Skeletal muscle satellite cell (primary cell): ENCODE data around the gene ADAMTS4.

Experiments used
- H3K27me3 ChIP-seq: 2 replicates; pipeline ENCODE4 v1.7.0; 2013; ENCODE audit warnings: low read length; ENCODE audit not compliant: control insufficient read depth, insufficient read depth
- H3K36me3 ChIP-seq: 2 replicates; pipeline ENCODE4 v1.7.0; 2013; ENCODE audit warnings: mild to moderate bottlenecking, control low read depth, low read length; ENCODE audit not compliant: insufficient read depth
- H3K4me1 ChIP-seq: 2 replicates; pipeline ENCODE4 v1.7.0; 2013; ENCODE audit warnings: low read length; ENCODE audit not compliant: control insufficient read depth, insufficient read depth
- H3K4me2 ChIP-seq: 2 replicates; pipeline ENCODE4 v1.7.0; 2013; ENCODE audit warnings: mild to moderate bottlenecking, low read length
- H3K4me3 ChIP-seq: 2 replicates; pipeline ENCODE4 v1.7.0; 2013; ENCODE audit warnings: low read length
- H3K9ac ChIP-seq: 2 replicates; pipeline ENCODE4 v1.7.0; 2013; ENCODE audit warnings: mild to moderate bottlenecking, low read depth, low read length, moderate library complexity
- H3K9me3 ChIP-seq: replicated peaks from 2 replicates; pipeline ENCODE4 v1.7.0; 2013; ENCODE audit warnings: mild to moderate bottlenecking, control low read depth, low read length

The ADAMTS4 gene

GRCh38 chr1:161175771-161176453, 22.9 kb downstream of the ADAMTS4 start:
- H3K9me3 ChIP-seq = no peaks in the 10 kb centered on the region
- H3K4me1 ChIP-seq = peaks cover 31% of the 10 kb centered on the region
- peaks cover 30% of the 10 kb centered on the region for H3K36me3 ChIP-seq
- peak overlapping the region; percentile 96 for H3K9ac ChIP-seq
- H3K4me2 ChIP-seq = peak overlapping the region; percentile 95
- no peaks in the 10 kb centered on the region for H3K27me3 ChIP-seq
- peak overlapping the region; percentile 99 for H3K4me3 ChIP-seq

GRCh38 chr1:161174911-161175310, 23.9 kb downstream of the ADAMTS4 start:
- Histone ChIP-seq H3K9me3 (no peaks in the 10 kb centered on the region), H3K36me3 (peaks cover 37% of the 10 kb centered on the region), H3K9ac (no peak overlapping the region), H3K4me2 (no peak overlapping the region), H3K27me3 (no peaks in the 10 kb centered on the region), H3K4me1 (peaks cover 31% of the 10 kb centered on the region), H3K4me3 (no peak overlapping the region)

GRCh38 chr1:161173711-161174110, 25.1 kb downstream of the ADAMTS4 start:
- H3K4me1 ChIP-seq = peaks cover 31% of the 10 kb centered on the region
- peak overlapping the region; percentile 32 for H3K4me2 ChIP-seq
- no peaks in the 10 kb centered on the region for H3K27me3 ChIP-seq
- H3K9me3 ChIP-seq = no peaks in the 10 kb centered on the region
- no peak overlapping the region for H3K4me3 ChIP-seq
- H3K36me3 ChIP-seq = peaks cover 43% of the 10 kb centered on the region
- peak overlapping the region; percentile 66 for H3K9ac ChIP-seq

- H3K9ac ChIP-seq = peak overlapping the region; percentile 66
- H3K36me3 ChIP-seq = peaks cover 43% of the 10 kb centered on the region
- H3K9me3 ChIP-seq = no peaks in the 10 kb centered on the region
- H3K4me1 ChIP-seq = peaks cover 30% of the 10 kb centered on the region
- H3K4me2 ChIP-seq = peak overlapping the region; percentile 32
- no peaks in the 10 kb centered on the region for H3K27me3 ChIP-seq
- H3K4me3 ChIP-seq = no peak overlapping the region
These were observed 26.0 kb downstream of the ADAMTS4 start for GRCh38 chr1:161172776-161173376.

- no peaks in the 10 kb centered on the region for H3K9me3 ChIP-seq
- no peak overlapping the region for H3K4me3 ChIP-seq
- peaks cover 43% of the 10 kb centered on the region for H3K36me3 ChIP-seq
- no peaks in the 10 kb centered on the region for H3K27me3 ChIP-seq
- H3K9ac ChIP-seq = peak overlapping the region; percentile 61
- H3K4me1 ChIP-seq = peaks cover 25% of the 10 kb centered on the region
- peak overlapping the region; percentile 16 for H3K4me2 ChIP-seq
These were observed 26.5 kb downstream of the ADAMTS4 start for GRCh38 chr1:161172349-161172748.

GRCh38 chr1:161171696-161172095, 27.2 kb downstream of the ADAMTS4 start:
- no peaks in the 10 kb centered on the region for H3K27me3 ChIP-seq
- H3K9ac ChIP-seq = peak overlapping the region; percentile 61
- no peak overlapping the region for H3K4me2 ChIP-seq
- H3K36me3 ChIP-seq = peaks cover 43% of the 10 kb centered on the region
- no peak overlapping the region for H3K4me3 ChIP-seq
- peaks cover 29% of the 10 kb centered on the region for H3K4me1 ChIP-seq
- no peaks in the 10 kb centered on the region for H3K9me3 ChIP-seq

- peaks cover 43% of the 10 kb centered on the region for H3K36me3 ChIP-seq
- peaks cover 24% of the 10 kb centered on the region for H3K4me1 ChIP-seq
These were observed 27.7 kb downstream of the ADAMTS4 start for GRCh38 chr1:161171191-161171590.

GRCh38 chr1:161168906-161169305, 29.9 kb downstream of the ADAMTS4 start:
- no peaks in the 10 kb centered on the region for H3K27me3 ChIP-seq
- H3K9me3 ChIP-seq = no peaks in the 10 kb centered on the region
- peaks cover 28% of the 10 kb centered on the region for H3K4me1 ChIP-seq
- no peak overlapping the region for H3K4me3 ChIP-seq
- H3K4me2 ChIP-seq = no peak overlapping the region
- H3K36me3 ChIP-seq = peaks cover 47% of the 10 kb centered on the region
- H3K9ac ChIP-seq = no peak overlapping the region

More at GRCh38 chr1:161171191-161171590, 27.7 kb downstream of the ADAMTS4 start:
- Histone ChIP-seq H3K9me3 (no peaks in the 10 kb centered on the region), H3K4me2 (no peak overlapping the region), H3K27me3 (no peaks in the 10 kb centered on the region), H3K4me3 (no peak overlapping the region), H3K9ac (peak overlapping the region; percentile 16)

- H3K9me3 ChIP-seq = no peaks in the 10 kb centered on the region
- H3K9ac ChIP-seq = peak overlapping the region; percentile 87
- peaks cover 14% of the 10 kb centered on the region for H3K4me1 ChIP-seq
- peaks cover 45% of the 10 kb centered on the region for H3K36me3 ChIP-seq
- no peaks in the 10 kb centered on the region for H3K27me3 ChIP-seq
- peak overlapping the region; percentile 92 for H3K4me2 ChIP-seq
- peak overlapping the region; percentile 91 for H3K4me3 ChIP-seq
These were observed 31.9 kb downstream of the ADAMTS4 start for GRCh38 chr1:161166669-161167548.

GRCh38 chr1:161165742-161166668, 32.8 kb downstream of the ADAMTS4 start, which contains the start of gene PPOX:
TSS of gene PPOX (plus strand) at chr1:161166426. CDS start at chr1:161166848, 422 bp downstream.
- no peaks in the 10 kb centered on the region for H3K27me3 ChIP-seq
- H3K9me3 ChIP-seq = no peaks in the 10 kb centered on the region
- peak within 1 kb of the TSS; percentile 92 for H3K4me2 ChIP-seq
- peak within 1 kb of the TSS; percentile 87 for H3K9ac ChIP-seq
- peaks cover 39% of the 10 kb centered on the region for H3K36me3 ChIP-seq
- H3K4me1 ChIP-seq = peaks cover 14% of the 10 kb centered on the region
- H3K4me3 ChIP-seq = peak within 1 kb of the TSS; percentile 91
